GM12874 (cell line): ENCODE measurements around the gene ZNF260.

Experiments
- CTCF ChIP-seq: IDR thresholded peaks from 2 replicates; pipeline ENCODE4 v1.5.1; 2011; ENCODE audit warnings: low read depth, mild to moderate bottlenecking, control low read depth, low read length, moderate library complexity; ENCODE audit not compliant: insufficient read depth

The ZNF260 gene

GRCh38 chr19:36514012-36514612 is 14.0 kb downstream of the ZNF260 start:
- TF ChIP-seq CTCF = no peak

DNA sequence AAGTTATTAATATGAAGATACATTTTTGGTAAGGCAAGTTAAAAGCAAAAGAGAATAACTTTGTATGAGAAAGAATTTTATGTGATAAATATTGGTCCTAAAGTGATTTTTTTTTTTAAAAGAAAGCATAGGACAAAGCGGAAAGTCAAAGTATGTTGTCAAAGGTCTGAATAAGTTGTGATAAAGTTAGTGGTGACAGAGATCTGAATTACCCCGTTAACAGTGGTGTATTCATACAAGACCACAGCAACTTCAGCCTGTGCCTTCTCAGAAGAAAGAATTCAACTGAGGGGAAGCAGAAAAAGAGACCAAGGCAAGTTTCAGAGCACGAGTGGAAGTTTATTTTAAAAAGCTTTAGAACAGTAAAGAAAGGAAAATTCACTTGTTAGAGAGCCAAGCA is 19.7 kb downstream of the ZNF260 start:
- no peak for TF ChIP-seq CTCF

- TF ChIP-seq CTCF = no peak
Observed at GRCh38 chr19:36501973-36502372, 26.1 kb downstream of the ZNF260 start.

DNA sequence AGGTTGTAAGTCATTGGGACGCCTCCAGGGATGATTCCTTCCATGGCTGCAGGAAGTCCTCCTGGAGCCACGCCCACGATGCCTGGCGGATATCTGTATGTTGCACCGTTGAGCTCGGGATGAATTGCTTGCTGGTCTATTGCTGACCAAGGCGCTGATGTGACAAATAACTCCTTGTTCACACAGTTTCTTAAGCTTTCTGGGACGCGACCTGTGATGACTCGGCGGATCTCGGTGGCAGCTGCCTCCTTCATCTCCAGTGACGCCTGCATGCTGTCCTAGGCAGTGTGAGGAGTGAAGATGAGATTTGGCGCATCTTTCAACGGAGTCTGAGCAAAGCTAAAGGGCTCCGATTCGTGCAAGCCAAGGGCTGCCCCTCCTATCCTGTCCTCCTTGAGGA is 31.1 kb downstream of the ZNF260 start:
- no peak for TF ChIP-seq CTCF

- peak; percentile 63 for TF ChIP-seq CTCF
Observed at GRCh38 chr19:36492689-36493453, 35.2 kb downstream of the ZNF260 start.

DNA sequence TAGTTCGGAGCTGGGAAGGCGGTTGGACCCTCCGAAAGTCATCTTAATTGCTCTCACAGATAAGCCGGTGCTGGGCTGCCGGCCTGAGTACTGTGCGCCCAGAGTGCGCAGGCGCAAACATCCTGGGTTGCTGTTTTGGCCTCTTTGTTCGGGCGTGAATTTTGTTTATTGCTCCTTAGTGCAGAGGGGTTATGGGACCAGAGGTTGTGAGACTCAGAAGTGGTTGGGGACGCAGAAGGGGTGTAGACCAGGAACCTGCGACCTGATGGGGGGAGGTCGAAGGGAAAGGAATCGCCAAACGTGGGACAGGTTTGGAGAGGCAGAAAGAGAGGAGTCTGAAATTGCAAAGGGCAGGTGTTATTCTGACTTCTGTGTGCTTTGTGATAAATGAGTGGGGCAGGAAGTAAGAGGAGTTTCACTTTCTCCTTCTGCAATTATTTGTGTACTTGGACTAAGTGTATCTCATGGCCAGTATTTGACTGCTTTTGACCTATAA is 38.1 kb downstream of the ZNF260 start:
- TF ChIP-seq CTCF = no peak

DNA sequence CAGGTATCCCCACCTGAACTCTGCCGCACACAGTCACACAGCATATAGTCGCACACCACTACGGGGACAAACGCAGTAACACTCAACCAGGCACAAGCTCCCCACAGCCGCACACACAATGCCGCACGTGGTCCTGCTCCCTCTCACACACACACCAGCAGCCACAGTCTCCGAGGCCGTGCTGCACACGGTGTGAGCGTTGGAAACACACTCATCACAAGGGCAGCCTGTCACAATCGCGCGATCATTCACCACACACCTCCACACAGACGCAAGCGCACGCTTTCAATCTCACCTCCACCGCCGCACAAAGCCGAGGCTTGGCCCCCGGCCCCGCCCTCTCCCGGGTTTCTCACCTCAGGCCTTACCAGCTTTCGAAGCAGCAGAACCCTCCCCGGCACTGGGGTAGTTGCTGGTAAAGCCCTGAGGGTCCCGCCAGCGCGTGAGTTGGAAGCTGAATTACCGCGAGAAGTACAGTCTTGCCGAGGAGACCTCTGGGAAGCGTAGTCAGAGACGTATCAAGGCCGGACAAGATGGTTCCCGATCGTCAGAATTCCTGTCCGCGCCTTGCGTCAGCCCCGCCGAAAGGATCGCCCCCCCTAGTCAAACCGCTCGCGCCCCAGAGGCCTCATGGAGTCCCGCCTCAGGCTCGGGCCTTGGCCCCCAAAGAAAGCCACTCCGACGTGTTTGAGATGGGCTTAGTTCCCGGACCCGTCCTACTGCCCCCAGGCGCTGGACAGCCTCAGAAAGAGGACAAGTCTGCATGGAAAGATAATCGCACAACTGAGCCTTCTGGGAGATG is 38.8 kb downstream of the ZNF260 start, which contains the start of gene ZNF566:
Gene ZNF566 (minus strand): TSS at position 444 of the 802 bp plus-strand sequence. CDS start 13,004 bp downstream, outside the sequence.
- no peak for TF ChIP-seq CTCF
